Heart left ventricle (tissue), 16 donors: ENCODE data around the gene IFRD2. TPM values are rescaled to one million over a fixed set of nuclear protein-coding genes. Genes with fewer than 3 reads are reported as not detected.

Experiments
- ATAC-seq, 4 donors: fragments of 200-7000 bp; cut with Tn5 transposase; one replicate each; pipeline ENCODE4 v1.9.1; 2020 to 2022; ENCODE audit warnings: moderate library complexity in 4 of 4, mild to moderate bottlenecking in 3 of 4, moderate number of reproducible peaks in 1 of 4
- DNase-seq, 5 donors: peaks; one replicate each; pipeline ENCODE4 v3.0.0-alpha.2; 2020
- H3K27ac ChIP-seq, 12 donors: fragments of 200-600 bp; sonication (generic) in 4 of 12; one replicate each; pipeline versions ENCODE4 v1.5.0 to v1.8.0; 2016 to 2022; ENCODE audit warnings: mild to moderate bottlenecking in 2 of 12
- H3K27me3 ChIP-seq, 9 donors: fragments of 200-600 bp; sonication (generic) in 2 of 9; one replicate each; pipeline versions ENCODE4 v1.5.1 to v1.8.0; 2016 to 2022; ENCODE audit warnings: mild to moderate bottlenecking in 3 of 9
- H3K36me3 ChIP-seq, 9 donors: fragments of 200-600 bp; sonication (generic) in 2 of 9; one replicate each; pipeline versions ENCODE4 v1.5.0 to v1.8.0; 2018 to 2022; ENCODE audit warnings: mild to moderate bottlenecking in 2 of 9
- H3K4me1 ChIP-seq, 12 donors: fragments of 200-600 bp; sonication (generic) in 4 of 12; one replicate each; pipeline versions ENCODE4 v1.5.0 to v1.8.0; 2016 to 2022; ENCODE audit warnings: mild to moderate bottlenecking in 3 of 12
- H3K4me3 ChIP-seq, 12 donors: fragments of 200-600 bp; sonication (generic) in 4 of 12; one replicate each; pipeline versions ENCODE4 v1.5.0 to v1.8.0; 2017 to 2022; ENCODE audit warnings: mild to moderate bottlenecking in 9 of 12, moderate library complexity in 4 of 12
- H3K9me3 ChIP-seq, 12 donors: fragments of 200-600 bp; sonication (generic) in 4 of 12; one replicate each; pipeline versions ENCODE4 v1.5.0 to v1.8.0; 2016 to 2022; ENCODE audit warnings: mild to moderate bottlenecking in 1 of 12
- POLR2A ChIP-seq, 2 donors: fragments of 450-650 bp; IDR thresholded peaks; one replicate each; pipeline ENCODE4 v1.6.1; 2017; ENCODE audit warnings: antibody characterized with exemption in 2 of 2, mild to moderate bottlenecking in 2 of 2, moderate library complexity in 2 of 2
- WGBS, 4 donors: extraction: QIAGEN DNeasy Blood & Tissue Kit in 2 of 4; methylation state at CpG; one replicate each; pipeline versions ENCODE4 v1.1.5 to v1.1.7; 2013 to 2018; 5-methylcytosine and 5-hydroxymethylcytosine counted together
- intact Hi-C, 10 donors: fragments of 100-400 bp; cut with DNase I; formaldehyde crosslinking; loops; one replicate each; pipeline versions ENCODE4 v1.11.1 to v1.14.2; 2022
- polyA plus RNA-seq, 2 donors: library from polyadenylated mRNA; stranded (reverse); fragments of 200-250 nt; gene quantifications; one replicate each; pipeline ENCODE4 v1.2.3, GENCODE V29; 2013
- total RNA-seq, 9 donors: library from RNA; depleted of rRNA in 2 of 9; stranded (reverse); fragments of >200 nt in 2 of 9; fragmentation: NEBNext Ultra II Directional in 3 of 9; extraction: Animal tissue kit (Norgen Biotek cat#: 25700) in 3 of 9; gene quantifications; one replicate each; pipeline versions ENCODE4 v1.1.0 to v1.2.4, GENCODE V29; 2016 to 2023
- TF ChIP-seq, protein P1 (sequence below), 12 donors: fragments of 200-600 bp; sonication (generic) in 4 of 12; IDR thresholded peaks; one replicate each; pipeline versions ENCODE4 v1.5.0 to v1.8.0; 2018 to 2022; ENCODE audit warnings: antibody characterized with exemption in 12 of 12, mild to moderate bottlenecking in 5 of 12
- donor health status: ischemic (EF 13 %, LVEDD 7.1; RV severe dilation, severe dysfunction).
- donor health status: healthy with polysubstance abuse.
- donor health status: DM: no; HTN: yes; CAD: no.
- donor health status: DM: no; HTN: no; CAD: no.
- donor health status: ischemic (EF 25% LVEDD 6.9; RV normal size, moderate dysfunction).
- donor health status: ischemic (EF 25% LVEDD 5.7; RV mildly dilated, moderate dysfunction).
- donor health status: healthy.
- donor health status: DM: yes; HTN: yes; CAD: no.
- donor health status: ischemic (EF 35%, LVEDD 5.7; RV mildly dilated, moderate dysfunction).
- donor health status: nonischemic (EF 11% LVEDD 7.7; RV severe dilation, severe dysfunction).
- donor health status: DM: yes; HTN: yes; CAD: no.
- donor health status: PGD.
- donor health status: ischemic (EF 29% LVEDD 5.4; RV normal size, mild dysfunction).
- donor health status: nonischemic (EF 23%, LVEDD 6.1; RV moderate dilation, normal function).

IFRD2 gene
- total and polyA plus RNA-seq, 11 donors, result 47.5 to 106 (median 64.5) TPM

DNA sequence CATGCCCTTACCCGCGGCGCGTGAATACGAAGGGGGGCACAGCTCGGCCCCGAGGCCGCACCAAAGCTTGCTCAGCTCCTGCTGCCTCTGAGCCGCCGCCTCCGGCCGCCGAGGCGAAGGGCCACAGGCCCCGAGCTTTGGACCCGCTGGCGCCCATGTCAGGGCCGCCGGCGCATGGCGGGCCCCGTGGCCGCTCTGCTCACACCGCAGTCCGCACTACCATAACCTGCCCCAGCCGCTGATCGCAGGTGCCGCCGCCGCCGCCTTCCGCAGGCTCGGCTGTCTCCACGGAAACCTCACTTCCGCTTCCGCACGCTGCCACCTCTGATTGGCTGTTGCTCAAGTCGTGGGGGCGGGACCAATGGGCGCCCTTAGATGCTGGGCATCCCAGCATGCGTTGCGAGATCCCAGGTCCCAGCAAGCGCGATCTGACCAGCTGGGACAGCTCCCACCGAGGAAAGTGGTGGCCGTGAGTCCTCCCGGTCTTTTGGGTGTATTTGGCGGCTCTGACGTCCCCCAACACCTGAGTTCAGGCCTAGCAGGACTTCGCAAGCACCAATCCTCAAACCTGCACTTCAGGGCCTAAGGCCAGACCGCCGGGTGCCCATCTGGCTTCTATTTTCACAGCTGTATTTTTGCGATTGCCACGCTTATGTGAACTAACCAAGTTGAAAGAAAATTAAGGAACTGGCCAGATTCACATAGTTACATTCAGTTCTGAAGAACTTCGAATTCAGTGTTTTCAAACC lies 35.9 kb upstream of the IFRD2 start, which contains the start of gene TUSC2:
TSS of gene TUSC2 (minus strand) at position 281 of the 749 bp plus-strand sequence. CDS start at position 157, 124 bp downstream.
- ATAC-seq (peak; percentile 67 to 86 (median 84)), DNase-seq (peak; percentile 96 to 99 (median 98))
- H3K4me1 ChIP-seq, result peaks cover 5 to 58% (median 40%) of the 10 kb centered on the region in 12 donors
- intact Hi-C loops, result loop anchor here in 4 of 10 donors (5.0 to 10.0 kb wide), 3 partner anchors 36 to 73 kb away; partner anchors contain the start of genes LSMEM2 (in 2 of the 4) and IFRD2 (in 1 of the 4)
- TF ChIP-seq, protein P1, sequence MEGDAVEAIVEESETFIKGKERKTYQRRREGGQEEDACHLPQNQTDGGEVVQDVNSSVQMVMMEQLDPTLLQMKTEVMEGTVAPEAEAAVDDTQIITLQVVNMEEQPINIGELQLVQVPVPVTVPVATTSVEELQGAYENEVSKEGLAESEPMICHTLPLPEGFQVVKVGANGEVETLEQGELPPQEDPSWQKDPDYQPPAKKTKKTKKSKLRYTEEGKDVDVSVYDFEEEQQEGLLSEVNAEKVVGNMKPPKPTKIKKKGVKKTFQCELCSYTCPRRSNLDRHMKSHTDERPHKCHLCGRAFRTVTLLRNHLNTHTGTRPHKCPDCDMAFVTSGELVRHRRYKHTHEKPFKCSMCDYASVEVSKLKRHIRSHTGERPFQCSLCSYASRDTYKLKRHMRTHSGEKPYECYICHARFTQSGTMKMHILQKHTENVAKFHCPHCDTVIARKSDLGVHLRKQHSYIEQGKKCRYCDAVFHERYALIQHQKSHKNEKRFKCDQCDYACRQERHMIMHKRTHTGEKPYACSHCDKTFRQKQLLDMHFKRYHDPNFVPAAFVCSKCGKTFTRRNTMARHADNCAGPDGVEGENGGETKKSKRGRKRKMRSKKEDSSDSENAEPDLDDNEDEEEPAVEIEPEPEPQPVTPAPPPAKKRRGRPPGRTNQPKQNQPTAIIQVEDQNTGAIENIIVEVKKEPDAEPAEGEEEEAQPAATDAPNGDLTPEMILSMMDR (IDR thresholded peaks at IDR 0.05), result peak in 1 of 12 donors; percentile 11
- peak; percentile 28 to 82 for TF ChIP-seq POLR2A (IDR thresholded peaks at IDR 0.05)
- H3K9me3 ChIP-seq, result no peaks in the 10 kb centered on the region
- H3K36me3 ChIP-seq, result peaks cover 0 to 57% (median 51%) of the 10 kb centered on the region in 9 donors
- peak within 1 kb of the TSS; percentile 69 to 100 (median 90) for H3K4me3 ChIP-seq
- peak within 1 kb of the TSS; percentile 59 to 93 (median 84) for H3K27ac ChIP-seq
- no peaks in the 10 kb centered on the region for H3K27me3 ChIP-seq
- 3 to 6% (median 3%) methylated on average over 33 to 55 of the region's 55 CpGs for WGBS, 4 donors

DNA sequence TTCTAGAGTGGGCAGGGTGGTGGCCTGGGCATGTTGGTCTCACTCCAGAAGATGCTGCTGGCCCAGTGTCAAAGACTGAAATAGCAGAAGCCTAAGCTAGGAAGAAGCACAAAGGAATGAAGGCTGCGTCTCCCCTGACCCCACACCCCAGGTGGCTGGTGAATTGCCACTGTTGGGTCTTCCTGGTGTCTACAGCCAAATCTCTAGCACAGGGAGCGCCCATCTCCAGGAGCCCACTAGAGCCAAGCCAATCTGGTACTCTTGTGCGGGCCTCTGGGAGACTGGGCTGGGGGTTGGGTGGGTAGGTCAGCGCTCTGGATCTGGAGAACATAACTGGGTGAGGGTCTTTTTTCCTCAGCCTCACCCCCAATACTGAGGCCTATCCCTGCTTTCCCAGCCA lies 34.9 kb upstream of the IFRD2 start:
- Histone ChIP-seq H3K4me1 (peaks cover 5 to 58% (median 38%) of the 10 kb centered on the region in 12 donors), H3K36me3 (peaks cover 0 to 50% (median 44%) of the 10 kb centered on the region in 9 donors), H3K4me3 (peak overlapping the region in 11 of 12 donors; percentile 69 to 100 (median 88)), H3K27ac (peak overlapping the region in 9 of 12 donors; percentile 81 to 93 (median 89)), H3K9me3 (no peaks in the 10 kb centered on the region), H3K27me3 (no peaks in the 10 kb centered on the region)
- intact Hi-C loops, result loop anchor here in 4 of 10 donors (5.0 to 10.0 kb wide), 3 partner anchors 35 to 72 kb away; partner anchors contain the start of genes LSMEM2 (in 2 of the 4) and IFRD2 (in 1 of the 4)
- ATAC-seq (no peak), DNase-seq (peak in 2 of 5 donors; percentile 5 to 20)
- WGBS, 4 donors, result 60 to 70% (median 67%) methylated on average over 4 of the region's 4 CpGs
- TF ChIP-seq, protein P1 (IDR thresholded peaks at IDR 0.05), result no peak
- no peak for TF ChIP-seq POLR2A (IDR thresholded peaks at IDR 0.05)

GRCh38 chr3:50326182-50326541 lies 33.9 kb upstream of the IFRD2 start:
- H3K36me3 ChIP-seq, result peaks cover 0 to 40% (median 34%) of the 10 kb centered on the region in 9 donors
- no peak for DNase-seq
- no peaks in the 10 kb centered on the region for H3K27me3 ChIP-seq
- ATAC-seq, result no peak
- 86 to 93% (median 91%) methylated on average over 8 of the region's 8 CpGs for WGBS, 4 donors
- H3K27ac ChIP-seq, result peak overlapping the region in 2 of 12 donors; percentile 99
- peaks cover 5 to 61% (median 41%) of the 10 kb centered on the region in 12 donors for H3K4me1 ChIP-seq
- H3K9me3 ChIP-seq, result no peaks in the 10 kb centered on the region
- H3K4me3 ChIP-seq, result no peak overlapping the region
- intact Hi-C loops, result loop anchor here in 4 of 10 donors (5.0 to 10.0 kb wide), 3 partner anchors 34 to 71 kb away; partner anchors contain the start of genes LSMEM2 (in 2 of the 4) and IFRD2 (in 1 of the 4)
- TF ChIP-seq POLR2A (IDR thresholded peaks at IDR 0.05), result no peak
- TF ChIP-seq, protein P1 (IDR thresholded peaks at IDR 0.05), result no peak
